Stomach smooth muscle (tissue), 2 donors: ENCODE measurements around the gene USP50.
"Not testable (repeated sequence)": the region's sequence is repeated elsewhere in the genome, so short reads cannot be mapped to it uniquely, and the experiment has no call there.

Experiments used
- H3K27ac ChIP-seq: one replicate; pipeline ENCODE4 v1.7.0; 2013; ENCODE audit warnings: mild to moderate bottlenecking, low read length, inconsistent platforms
- H3K27me3 ChIP-seq, 2 donors: one replicate each; pipeline ENCODE4 v1.7.0; 2013; ENCODE audit warnings: low read length in 2 of 2; ENCODE audit not compliant: insufficient read depth in 2 of 2, control insufficient read depth in 1 of 2
- H3K36me3 ChIP-seq, 2 donors: one replicate each; pipeline ENCODE4 v1.7.0; 2013; ENCODE audit warnings: low read length in 2 of 2; ENCODE audit not compliant: control insufficient read depth in 2 of 2, insufficient read depth in 2 of 2
- H3K4me1 ChIP-seq: one replicate; pipeline ENCODE4 v1.7.0; 2013; ENCODE audit warnings: low read length; ENCODE audit not compliant: control insufficient read depth, insufficient read depth
- H3K4me3 ChIP-seq, 2 donors: one replicate each; pipeline ENCODE4 v1.7.0; 2013; ENCODE audit warnings: low read length in 2 of 2
- H3K9ac ChIP-seq, 2 donors: one replicate each; pipeline ENCODE4 v1.7.0; 2013; ENCODE audit warnings: low read length in 2 of 2, mild to moderate bottlenecking in 1 of 2
- H3K9me3 ChIP-seq, 2 donors: one replicate each; pipeline ENCODE4 v1.7.0; 2013; ENCODE audit warnings: low read length in 2 of 2; ENCODE audit not compliant: control insufficient read depth in 2 of 2
- donor health status: healthy.
- donor health status: Pancreatic carcinoma.

USP50 gene

GRCh38 chr15:50546566-50546965 is at the start of gene USP50:
Gene USP50 (minus strand): TSS chr15:50546666. CDS start chr15:50546525, 141 bp downstream.
- no peaks in the 10 kb centered on the region for H3K36me3 ChIP-seq
- H3K4me3 ChIP-seq: no peak within 1 kb of the TSS
- no peaks in the 10 kb centered on the region for H3K4me1 ChIP-seq
- H3K27me3 ChIP-seq: peaks cover 0 to 4% of the 10 kb centered on the region in 2 donors
- no peak within 1 kb of the TSS for H3K27ac ChIP-seq
- H3K9ac ChIP-seq: no peak within 1 kb of the TSS
- H3K9me3 ChIP-seq: no peaks in the 10 kb centered on the region

- Histone ChIP-seq H3K27ac (no peak overlapping the region), H3K36me3 (peaks cover 11 to 17% of the 10 kb centered on the region in 2 donors), H3K4me1 (no peaks in the 10 kb centered on the region), H3K4me3 (no peak overlapping the region), H3K9ac (no peak overlapping the region), H3K27me3 (no peaks in the 10 kb centered on the region), H3K9me3 (no peaks in the 10 kb centered on the region)
Observed at GRCh38 chr15:50594311-50594710, 47.8 kb upstream of the USP50 start.

- Histone ChIP-seq H3K27ac (no peak overlapping the region), H3K4me1 (no peaks in the 10 kb centered on the region), H3K36me3 (peaks cover 11 to 21% of the 10 kb centered on the region in 2 donors), H3K9ac (no peak overlapping the region), H3K4me3 (no peak overlapping the region), H3K27me3 (no peaks in the 10 kb centered on the region), H3K9me3 (no peaks in the 10 kb centered on the region)
Observed at GRCh38 chr15:50593761-50594160, 47.3 kb upstream of the USP50 start.

- no peaks in the 10 kb centered on the region for H3K27me3 ChIP-seq
- H3K36me3 ChIP-seq: peaks cover 8 to 34% of the 10 kb centered on the region in 2 donors
- no peak overlapping the region for H3K27ac ChIP-seq
- no peak overlapping the region for H3K4me3 ChIP-seq
- no peak overlapping the region for H3K9ac ChIP-seq
- no peaks in the 10 kb centered on the region for H3K4me1 ChIP-seq
- no peaks in the 10 kb centered on the region for H3K9me3 ChIP-seq
Observed at GRCh38 chr15:50590288-50590687, 43.8 kb upstream of the USP50 start.

GRCh38 chr15:50577492-50577891 is 31.0 kb upstream of the USP50 start:
- Histone ChIP-seq H3K9ac (no peak overlapping the region), H3K27me3 (no peaks in the 10 kb centered on the region), H3K36me3 (peaks cover 18 to 20% of the 10 kb centered on the region in 2 donors), H3K4me3 (no peak overlapping the region), H3K4me1 (no peaks in the 10 kb centered on the region), H3K9me3 (no peaks in the 10 kb centered on the region), H3K27ac (no peak overlapping the region)

GRCh38 chr15:50576166-50576565 is 29.7 kb upstream of the USP50 start:
- Histone ChIP-seq H3K27ac (no peak overlapping the region), H3K4me3 (no peak overlapping the region), H3K4me1 (no peaks in the 10 kb centered on the region), H3K9ac (no peak overlapping the region), H3K36me3 (peaks cover 19 to 25% of the 10 kb centered on the region in 2 donors), H3K27me3 (no peaks in the 10 kb centered on the region), H3K9me3 (no peaks in the 10 kb centered on the region)

- H3K27ac ChIP-seq, H3K9ac ChIP-seq, H3K27me3 ChIP-seq, H3K9me3 ChIP-seq, H3K4me3 ChIP-seq, H3K4me1 ChIP-seq: not testable (repeated sequence)
- peaks cover 21 to 24% of the 10 kb centered on the region in 2 donors for H3K36me3 ChIP-seq
Observed at GRCh38 chr15:50573842-50574241, 27.4 kb upstream of the USP50 start.

- no peaks in the 10 kb centered on the region for H3K9me3 ChIP-seq
- no peaks in the 10 kb centered on the region for H3K27me3 ChIP-seq
- no peak overlapping the region for H3K4me3 ChIP-seq
- no peak overlapping the region for H3K9ac ChIP-seq
- no peaks in the 10 kb centered on the region for H3K4me1 ChIP-seq
- peaks cover 5 to 20% of the 10 kb centered on the region in 2 donors for H3K36me3 ChIP-seq
- no peak overlapping the region for H3K27ac ChIP-seq
Observed at GRCh38 chr15:50563756-50564155, 17.3 kb upstream of the USP50 start.

- Histone ChIP-seq H3K27ac (no peak overlapping the region), H3K4me3 (no peak overlapping the region), H3K4me1 (no peaks in the 10 kb centered on the region), H3K27me3 (no peaks in the 10 kb centered on the region), H3K9ac (no peak overlapping the region), H3K9me3 (no peaks in the 10 kb centered on the region), H3K36me3 (peaks cover 7 to 16% of the 10 kb centered on the region in 2 donors)
Observed at GRCh38 chr15:50562735-50563640, 16.5 kb upstream of the USP50 start.

- H3K27me3 ChIP-seq: no peaks in the 10 kb centered on the region
- no peaks in the 10 kb centered on the region for H3K4me1 ChIP-seq
- H3K4me3 ChIP-seq: no peak overlapping the region
- no peak overlapping the region for H3K9ac ChIP-seq
- H3K9me3 ChIP-seq: no peaks in the 10 kb centered on the region
- H3K27ac ChIP-seq: no peak overlapping the region
- peaks cover 4 to 9% of the 10 kb centered on the region in 2 donors for H3K36me3 ChIP-seq
Observed at GRCh38 chr15:50558012-50558411, 11.5 kb upstream of the USP50 start.
